HG02610 (cell line): Measurements from ENCODE around the gene MALRD1.
A peak's percentile ranks its signal among the peaks of the same experiment; 100 is the strongest.

Experiments used
- ATAC-seq: cut with Tn5 transposase; IDR thresholded peaks from one replicate; pipeline ENCODE4 v1.9.1; 2021; ENCODE audit warnings: mild to moderate bottlenecking, moderate library complexity; ENCODE audit not compliant: unreplicated experiment

The MALRD1 gene

DNA sequence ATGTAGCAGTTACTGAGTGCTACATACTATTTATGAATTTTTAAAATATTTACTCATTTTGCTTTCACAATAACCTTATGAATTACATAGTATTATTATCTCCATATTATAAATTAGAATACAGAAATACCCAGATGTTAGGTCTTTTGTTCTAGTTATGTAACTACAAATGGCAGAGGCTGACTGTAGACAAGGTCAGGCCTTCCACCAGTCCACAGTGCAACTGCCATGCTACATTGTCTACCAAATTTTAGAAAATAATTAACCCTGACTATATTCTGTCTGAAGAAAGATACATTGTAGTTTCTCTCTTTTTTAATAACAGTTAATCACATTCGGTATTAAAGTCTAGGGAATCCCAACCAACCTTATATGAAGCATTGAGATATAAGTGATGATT is 280.9 kb downstream of the MALRD1 start:
- no peak for ATAC-seq

DNA sequence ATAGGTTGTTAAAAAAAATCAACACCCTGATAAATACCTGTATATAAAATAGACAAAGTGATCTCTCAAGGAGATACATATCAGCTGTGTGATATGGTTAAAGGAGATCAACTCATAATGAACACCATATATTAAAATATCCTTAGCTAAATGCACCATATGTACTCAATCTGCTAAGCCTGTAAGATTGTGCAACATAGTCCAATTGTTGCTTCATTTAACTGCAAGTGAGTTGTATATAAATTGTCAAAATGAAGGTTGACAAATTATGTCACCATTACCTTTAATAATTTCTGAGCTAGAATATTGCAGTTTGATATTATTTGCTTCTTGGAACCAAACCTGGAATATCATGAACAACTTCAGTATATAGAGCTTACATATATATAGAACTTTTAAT is 283.7 kb downstream of the MALRD1 start:
- no peak for ATAC-seq

DNA sequence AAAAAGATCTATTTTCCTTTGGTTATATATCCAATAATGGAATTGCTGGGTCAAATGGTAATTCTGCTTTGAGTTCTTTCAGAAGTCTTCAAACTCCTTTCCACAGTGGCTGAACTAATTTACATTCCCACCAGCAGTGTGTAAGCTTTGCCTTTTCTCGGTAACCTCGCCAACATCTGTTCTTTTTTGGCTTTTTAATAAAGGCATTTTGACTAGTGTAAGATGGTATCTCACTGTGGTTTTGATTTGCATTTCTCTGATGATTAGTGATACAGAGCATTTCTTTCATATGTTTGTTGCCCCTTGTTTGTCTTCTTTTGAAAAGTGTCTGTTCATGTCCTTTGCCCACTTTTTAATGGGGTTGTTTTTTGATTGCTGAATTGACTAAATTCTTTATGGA is 285.0 kb downstream of the MALRD1 start:
- no peak for ATAC-seq

DNA sequence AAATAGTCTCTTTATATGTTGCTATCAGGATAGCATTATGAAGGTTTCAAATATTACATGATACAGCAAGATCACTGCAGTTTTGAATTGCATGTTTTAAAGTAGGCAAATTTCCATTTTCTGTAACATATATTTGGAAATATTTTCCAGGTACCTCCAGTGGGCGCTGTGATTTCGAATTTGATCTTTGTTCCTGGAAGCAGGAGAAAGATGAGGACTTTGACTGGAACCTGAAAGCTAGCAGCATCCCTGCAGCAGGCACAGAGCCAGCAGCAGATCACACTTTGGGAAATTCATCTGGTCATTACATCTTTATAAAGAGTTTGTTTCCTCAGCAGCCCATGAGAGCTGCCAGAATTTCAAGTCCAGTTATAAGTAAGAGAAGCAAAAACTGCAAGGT is 299.0 kb downstream of the MALRD1 start:
- no peak for ATAC-seq

DNA sequence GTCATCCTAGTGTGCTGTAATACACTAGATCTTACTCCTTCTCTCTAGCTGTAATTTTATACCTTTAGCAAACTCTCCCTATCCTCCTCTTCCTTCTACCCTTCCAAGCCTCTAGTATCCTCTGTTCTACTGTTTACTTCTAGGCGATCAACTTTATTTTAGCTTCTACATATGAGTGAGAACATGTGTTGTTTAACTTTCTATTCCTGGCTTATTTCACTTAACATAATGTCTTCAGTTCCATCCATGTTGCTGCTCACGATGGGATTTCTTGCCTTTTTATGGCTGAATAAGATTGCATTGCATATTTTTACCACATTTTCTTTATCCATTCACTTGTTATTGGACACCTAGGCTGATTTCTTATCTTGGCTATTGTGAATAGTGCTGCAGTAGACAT is 318.6 kb downstream of the MALRD1 start:
- no peak for ATAC-seq

DNA sequence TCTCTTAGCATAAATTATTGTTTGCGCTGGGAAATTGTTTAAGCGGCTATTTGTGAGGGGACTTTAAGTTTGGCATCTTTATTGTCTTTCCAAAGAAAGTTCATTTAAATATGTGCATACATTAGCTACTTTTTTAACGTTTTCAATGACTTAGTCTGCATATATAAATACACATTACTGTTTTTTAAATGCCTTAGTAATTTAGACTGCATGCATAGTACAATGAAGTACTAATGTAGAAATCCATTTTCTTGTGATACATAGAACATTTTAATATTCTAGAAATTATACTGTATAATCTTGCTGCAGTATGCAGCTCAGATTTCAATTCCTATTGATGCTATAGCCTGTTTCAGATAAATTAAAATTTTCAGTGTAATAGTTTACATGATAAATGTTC is 325.4 kb downstream of the MALRD1 start:
- ATAC-seq, result no peak

DNA sequence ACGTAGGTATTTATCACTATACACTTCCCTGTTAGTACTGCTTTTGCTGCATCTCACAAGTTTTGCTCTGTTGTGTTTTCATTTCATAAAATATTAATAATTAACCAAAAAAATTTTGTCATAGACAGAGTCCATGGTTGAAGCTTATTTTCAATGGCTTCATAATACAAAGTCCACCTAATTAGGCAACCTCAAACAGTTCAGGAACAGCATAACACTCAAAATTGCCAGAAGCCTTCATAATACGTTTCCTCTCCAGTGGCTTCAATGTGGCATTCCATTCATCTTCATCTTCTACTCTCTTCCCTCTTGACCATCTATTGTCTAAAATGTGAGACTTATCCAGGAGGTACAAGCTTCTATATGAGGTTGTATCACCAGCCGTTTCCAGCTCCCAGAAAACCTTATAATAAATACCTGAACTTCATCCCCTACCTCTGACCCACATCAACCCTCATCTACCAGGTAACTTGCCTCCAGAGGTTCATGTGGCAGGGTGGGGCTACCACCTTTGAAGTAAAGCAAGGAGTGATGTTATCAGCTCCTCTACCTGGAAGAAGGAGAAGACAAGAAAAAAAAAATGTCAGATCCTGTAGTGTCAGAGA is 337.3 kb downstream of the MALRD1 start:
- no peak for ATAC-seq

DNA sequence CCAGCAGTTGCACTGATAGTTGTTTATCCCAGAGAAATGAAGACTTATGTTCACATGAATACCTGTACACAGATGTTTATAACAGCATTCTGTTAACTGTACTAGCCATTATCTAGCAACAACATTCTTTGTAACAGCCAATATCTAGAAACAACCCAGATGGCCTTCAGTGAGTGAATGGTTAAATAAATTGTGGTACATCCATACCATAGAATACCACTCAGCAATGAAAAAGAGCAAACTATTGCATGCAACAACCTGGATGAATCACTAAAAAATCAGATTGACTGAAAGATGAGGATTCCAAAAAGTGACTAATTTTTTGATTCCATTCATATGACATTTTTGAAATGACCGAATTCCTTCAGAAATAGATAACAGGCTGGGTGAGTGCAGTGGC is 360.3 kb downstream of the MALRD1 start:
- ATAC-seq, result no peak

DNA sequence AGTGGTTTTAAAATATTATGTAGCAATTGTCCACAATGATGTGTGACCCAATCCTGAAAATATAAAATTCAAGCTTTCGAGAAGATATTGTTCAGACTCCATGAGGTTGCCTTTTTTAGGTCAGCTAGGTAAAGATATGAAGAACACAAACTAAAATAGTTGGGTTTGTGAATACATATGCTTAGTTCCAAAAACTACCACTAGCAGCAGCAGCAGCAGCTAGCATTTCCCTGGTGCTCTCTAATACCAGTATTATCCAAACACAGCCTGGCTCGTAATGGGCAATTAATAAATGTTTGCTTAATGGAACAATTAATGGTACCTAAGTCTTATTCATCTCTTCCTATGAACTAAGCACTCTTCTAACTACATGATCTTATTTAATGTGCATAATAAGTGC is 362.5 kb downstream of the MALRD1 start:
- ATAC-seq, result no peak

DNA sequence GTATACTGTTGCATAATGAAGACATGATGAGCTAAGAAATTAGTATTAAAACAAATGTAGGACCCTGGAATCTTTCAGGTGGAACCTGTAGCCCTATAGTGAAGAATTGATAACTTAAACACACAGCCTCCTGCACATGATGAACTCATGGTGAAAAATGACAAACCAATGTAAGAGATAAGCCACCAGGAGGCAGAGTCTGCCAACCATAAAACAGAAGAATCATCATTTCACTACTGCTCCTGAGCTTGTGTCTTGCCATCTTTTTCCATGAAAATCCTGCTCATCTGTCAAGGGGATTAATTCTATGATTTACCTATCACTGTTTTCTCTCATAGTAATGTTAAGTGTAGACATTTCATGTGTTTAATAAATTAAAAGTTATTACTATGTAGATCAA is 363.9 kb downstream of the MALRD1 start:
- ATAC-seq, result no peak

DNA sequence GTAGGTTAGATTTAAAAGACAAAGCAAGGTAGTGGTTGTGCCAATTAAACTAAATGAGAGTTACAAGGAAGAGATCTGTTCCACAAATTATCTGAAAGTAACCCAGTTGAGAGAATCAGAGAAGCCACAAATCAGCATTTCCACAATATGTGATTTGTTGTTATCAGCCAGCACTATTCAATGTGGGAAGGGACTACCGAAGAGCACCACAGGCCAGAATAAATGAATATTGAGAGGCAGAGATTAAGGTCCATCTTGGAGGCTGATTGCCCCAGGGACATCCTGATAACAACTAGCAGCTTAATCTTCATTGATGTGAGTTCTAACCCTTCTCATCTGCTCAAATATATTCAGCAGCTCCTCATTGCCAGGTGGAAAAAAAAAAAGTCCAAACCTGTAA is 367.6 kb downstream of the MALRD1 start:
- no peak for ATAC-seq

DNA sequence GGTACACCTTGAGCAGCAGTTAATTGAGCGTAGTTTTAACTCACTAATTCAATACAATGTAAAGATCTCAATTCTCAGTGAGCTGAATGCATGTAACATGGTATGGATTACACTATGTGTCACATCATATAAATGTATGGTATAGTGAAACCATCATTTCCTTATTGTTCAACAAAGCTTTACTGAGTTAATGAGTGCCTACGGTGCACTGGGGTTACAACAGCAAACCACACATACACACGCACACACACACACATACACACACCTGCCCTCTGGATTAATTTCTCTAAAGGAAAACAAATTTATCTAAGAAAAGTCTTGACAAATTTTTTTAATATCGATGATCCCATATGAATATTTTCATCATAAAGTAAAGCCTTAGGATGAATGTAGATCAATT is 369.1 kb downstream of the MALRD1 start:
- no peak for ATAC-seq

DNA sequence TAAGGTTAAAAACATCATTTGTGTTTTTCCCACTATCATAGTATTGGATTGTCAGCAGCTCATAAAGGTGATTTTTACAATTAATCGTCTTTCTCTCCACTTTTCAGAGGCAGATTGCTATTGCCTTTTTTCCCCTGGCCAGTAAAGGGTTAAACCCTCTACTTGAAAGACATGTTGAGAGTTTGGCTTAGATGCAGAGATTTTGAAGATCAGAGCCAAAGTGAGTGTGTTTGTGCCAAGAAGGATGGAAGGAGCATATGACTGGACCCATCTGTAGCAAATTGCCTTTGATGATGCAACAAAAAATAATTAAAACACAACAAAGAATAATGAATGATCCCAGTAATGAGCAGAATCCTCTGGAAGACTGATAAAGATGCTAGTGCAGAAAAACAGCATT is 373.1 kb downstream of the MALRD1 start:
- ATAC-seq, result no peak

DNA sequence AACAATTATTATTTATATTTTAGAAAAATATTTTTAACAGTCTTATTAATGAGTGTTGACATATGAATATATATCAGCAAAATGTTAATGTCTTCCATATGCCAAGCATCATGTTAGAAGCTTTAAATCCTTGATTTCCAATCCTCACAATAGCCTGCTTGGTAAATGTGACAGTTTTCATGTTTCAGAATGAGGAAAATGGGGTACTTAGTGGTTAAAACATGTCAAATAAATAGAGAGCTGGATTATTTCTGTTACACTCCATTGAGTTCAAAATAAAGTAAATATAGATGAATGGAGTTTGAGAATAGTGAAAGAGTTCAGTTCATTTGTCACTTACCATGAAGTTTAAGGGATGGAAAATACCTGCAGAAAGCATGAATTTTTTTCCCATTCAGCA is 377.4 kb downstream of the MALRD1 start:
- no peak for ATAC-seq

DNA sequence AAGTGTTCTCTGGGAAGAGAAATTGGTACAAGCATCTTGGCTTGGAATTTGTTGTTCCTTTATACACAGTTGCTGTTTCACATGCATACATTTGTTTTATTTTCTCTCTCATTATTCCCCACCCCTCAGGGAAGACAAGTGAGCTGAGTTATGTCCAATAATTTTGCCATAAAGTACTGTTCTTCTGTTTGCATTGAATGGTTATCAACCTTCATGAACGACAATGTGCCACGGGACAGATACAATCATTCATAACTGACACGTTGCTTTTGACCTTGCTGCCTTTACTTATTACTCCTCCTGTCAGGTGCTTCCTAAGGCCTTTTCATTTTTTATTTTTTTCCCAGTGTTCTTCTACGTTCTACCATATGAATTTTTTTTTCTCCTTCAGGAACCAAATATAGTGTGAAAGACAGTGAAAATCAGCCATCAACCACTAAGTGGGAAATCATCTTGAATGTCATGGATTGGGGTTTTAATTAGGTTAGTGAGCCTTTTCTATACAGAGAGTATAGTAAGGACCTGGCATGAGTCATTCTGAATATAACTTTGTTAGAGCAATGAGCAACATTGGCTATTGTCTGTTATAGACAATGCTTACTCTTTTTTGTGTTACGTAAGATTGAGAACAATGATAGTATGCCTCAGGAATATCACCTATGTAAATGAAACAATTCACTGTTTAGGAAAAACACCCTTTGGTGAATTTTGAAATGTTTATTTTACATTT is 383.2 kb downstream of the MALRD1 start:
- no peak for ATAC-seq

DNA sequence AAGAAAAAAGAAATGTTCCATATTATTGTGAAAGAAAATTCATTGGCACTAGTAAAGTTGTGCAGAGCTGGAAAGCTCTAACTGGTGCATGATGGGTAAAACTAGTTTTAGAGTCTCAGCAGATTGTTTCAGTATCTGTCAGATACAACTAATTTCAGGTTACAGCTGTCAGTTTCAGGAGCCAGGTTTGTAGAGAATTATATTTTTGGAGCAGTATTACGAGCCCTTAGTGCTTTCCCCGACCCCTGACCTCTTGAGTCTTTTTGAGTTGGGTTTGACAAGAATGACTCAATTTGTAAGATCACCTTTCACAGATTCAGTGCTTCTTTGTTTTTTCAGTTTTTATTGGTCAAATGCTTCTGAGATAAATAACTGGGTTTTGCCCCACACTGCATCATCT is 401.3 kb downstream of the MALRD1 start:
- ATAC-seq, result peak; percentile 78

DNA sequence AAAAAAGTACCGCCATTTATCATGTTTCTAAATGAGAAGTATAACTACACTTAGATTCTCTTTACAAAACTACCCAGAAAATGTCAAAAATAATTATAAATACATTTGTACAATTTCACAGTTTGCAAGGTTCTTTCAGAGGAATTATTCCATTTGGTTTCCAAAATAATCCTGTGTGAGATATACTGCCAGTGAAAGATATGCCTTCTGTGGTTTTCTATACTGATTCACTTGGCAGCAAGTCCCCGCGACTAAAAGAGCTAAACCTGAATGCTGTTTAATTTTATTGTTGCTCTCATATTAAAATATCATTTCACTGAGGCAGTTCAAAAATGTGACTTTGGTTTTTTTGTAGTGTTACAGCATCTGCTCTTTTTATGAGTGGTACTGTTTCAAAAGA is 402.8 kb downstream of the MALRD1 start:
- ATAC-seq, result no peak

DNA sequence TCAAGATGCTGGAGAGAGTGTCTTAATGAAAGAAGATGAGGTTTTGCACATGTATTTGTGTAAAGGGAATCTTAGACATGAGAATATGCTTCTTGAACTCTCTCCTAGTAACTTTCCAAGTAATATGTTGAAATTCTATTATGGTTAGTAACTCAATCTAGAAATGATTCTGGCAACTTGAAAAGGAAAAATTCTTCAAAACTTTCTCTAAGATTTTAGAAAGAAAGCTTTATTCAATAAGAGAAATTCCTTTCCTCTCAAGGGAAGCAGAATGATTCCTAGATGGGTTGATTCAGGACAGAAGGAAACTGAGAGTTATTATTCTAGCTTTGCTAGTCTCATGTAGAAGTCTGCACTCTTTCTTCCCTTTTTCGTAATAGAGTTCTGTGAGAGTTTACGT is 403.3 kb downstream of the MALRD1 start:
- ATAC-seq, result no peak

DNA sequence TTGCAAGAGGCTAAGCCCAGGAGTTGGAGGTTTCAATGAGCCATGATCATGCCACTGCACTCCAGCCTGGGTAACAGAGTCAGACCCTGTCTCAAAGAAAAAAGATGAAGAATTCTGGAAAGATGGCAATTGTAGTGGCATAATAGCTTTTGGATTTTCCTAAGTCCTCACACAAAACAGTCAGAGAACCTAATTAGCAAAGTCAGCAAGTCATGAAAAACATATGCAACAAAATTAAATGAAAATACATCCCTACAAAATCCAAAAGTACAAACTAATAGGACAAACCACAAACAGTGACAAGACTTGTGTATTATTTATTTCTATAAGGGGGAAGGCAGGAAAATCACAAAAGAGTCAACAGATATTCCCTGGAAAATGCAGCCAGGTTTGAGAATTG is 405.4 kb downstream of the MALRD1 start:
- no peak for ATAC-seq

DNA sequence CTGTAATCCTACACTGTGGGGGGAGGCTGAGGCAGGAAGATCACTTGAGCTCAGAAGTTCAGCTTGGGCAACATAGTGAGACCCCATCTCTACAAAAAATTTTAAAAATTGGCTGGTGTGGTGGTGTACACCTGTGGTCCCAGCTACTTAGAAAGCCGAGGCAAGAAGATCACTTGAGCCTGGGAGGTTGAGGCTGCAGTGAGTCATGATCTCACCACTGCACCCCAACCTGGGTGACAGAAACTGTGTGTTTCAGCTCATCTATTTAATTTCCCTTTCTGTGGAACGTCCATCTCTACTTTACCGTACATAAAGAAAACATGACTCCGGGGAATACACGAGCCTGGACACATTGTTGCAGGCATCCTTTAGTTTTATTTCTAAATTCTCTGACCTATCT is 413.0 kb downstream of the MALRD1 start:
- no peak for ATAC-seq

DNA sequence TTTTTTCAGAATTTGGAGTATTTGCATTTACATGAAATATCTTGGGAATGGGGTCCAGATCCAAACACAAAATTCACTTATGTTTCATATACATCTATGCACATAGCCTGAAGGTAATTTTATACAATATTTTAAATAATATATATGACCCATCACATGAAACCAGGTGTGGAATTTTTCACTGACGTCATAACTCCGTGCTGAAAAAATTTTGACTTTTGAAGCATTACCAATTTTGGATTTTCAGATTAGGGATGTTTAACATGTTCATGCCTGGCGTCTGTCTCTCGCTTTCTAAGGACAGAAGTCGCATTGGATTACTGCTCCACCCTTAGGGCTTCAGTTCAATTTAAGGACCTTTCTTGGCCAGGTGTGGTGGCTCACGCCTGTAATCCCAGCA is 418.1 kb downstream of the MALRD1 start:
- ATAC-seq, result no peak

DNA sequence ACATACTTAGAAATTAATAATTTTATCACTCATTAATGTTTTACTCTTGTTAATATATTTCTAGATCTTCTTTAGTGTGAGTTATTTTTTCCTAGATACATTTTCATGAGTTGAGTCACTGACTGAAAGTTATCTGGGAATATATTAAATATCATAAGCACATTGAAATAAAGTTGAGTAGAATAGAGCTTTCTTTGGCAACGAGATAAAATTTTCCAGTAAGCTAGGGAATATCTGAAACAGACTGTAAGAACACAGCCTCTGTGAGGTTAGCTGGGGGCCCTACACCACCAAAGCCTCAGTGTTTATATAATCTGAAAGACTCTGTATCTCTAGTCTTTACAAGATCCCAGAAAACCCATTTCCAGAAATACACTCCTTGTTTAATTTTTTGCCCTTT is 419.8 kb downstream of the MALRD1 start:
- no peak for ATAC-seq

DNA sequence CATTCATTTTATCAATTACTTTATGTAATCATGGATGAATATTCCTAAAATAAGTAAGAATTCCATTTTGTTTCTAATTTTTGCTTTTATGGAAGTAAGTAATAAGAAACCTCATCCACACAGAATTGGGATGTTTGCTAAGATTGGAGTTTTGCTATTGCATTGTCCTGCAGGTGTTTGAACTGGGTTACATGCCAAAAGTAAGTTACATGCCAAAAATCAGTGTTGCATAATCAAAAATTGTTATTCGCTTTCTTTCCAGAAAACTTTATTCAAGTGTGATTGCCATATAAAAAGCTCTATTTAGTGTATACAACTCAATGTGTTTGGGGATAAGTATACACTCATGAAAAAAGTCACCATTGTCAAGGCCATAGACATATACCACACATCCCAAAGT is 420.9 kb downstream of the MALRD1 start:
- no peak for ATAC-seq
